CD4-positive, alpha-beta T cell (primary cell): ENCODE measurements around the gene UBA6. TPM values are rescaled to one million over a fixed set of nuclear protein-coding genes. Genes with fewer than 3 reads are reported as not detected.

Experiments used
- ATAC-seq: fragments of 200-7000 bp; cut with Tn5 transposase; one replicate; pipeline ENCODE4 v1.10.0; 2022; ENCODE audit warnings: mild to moderate bottlenecking; ENCODE audit not compliant: poor library complexity
- CTCF ChIA-PET: fragments of 350-600 bp; sonication (Branson Sonifier 250); formaldehyde crosslinking; loops from one replicate; lab custom pipeline; 2021; ENCODE audit warnings: antibody characterized with exemption, inconsistent platforms; lab: Charles Lee
- POLR2A ChIA-PET: fragments of 350-600 bp; sonication (Branson Sonifier 250); formaldehyde crosslinking; loops from one replicate; lab custom pipeline; 2021; ENCODE audit warnings: antibody characterized with exemption, inconsistent platforms; lab: Charles Lee
- DNase-seq, 14 experiments: peaks; one replicate each; pipeline ENCODE4 v3.0.0-alpha.2; 2013 to 2020; ENCODE audit warnings: mixed read lengths in 2 of 14
- H3K27ac ChIP-seq, 2 donors: one replicate each; pipeline versions ENCODE4 v1.5.1 to v1.7.0; 2013; ENCODE audit warnings: low read length in 2 of 2, low read depth in 1 of 2, mild to moderate bottlenecking in 1 of 2
- H3K27me3 ChIP-seq, 2 experiments: 1 replicate in 1 of 2; 2 replicates in 1 of 2; pipeline versions ENCODE4 v1.6.1 to v1.7.0; 2013; ENCODE audit warnings: low read length in 2 of 2, control low read depth in 1 of 2, mild to moderate bottlenecking in 1 of 2, moderate library complexity in 1 of 2; ENCODE audit not compliant: insufficient read depth in 2 of 2, control insufficient read depth in 1 of 2
- H3K36me3 ChIP-seq: one replicate; pipeline ENCODE4 v1.6.1; 2013; ENCODE audit warnings: low read length, control low read depth; ENCODE audit not compliant: insufficient read depth
- H3K4me1 ChIP-seq: one replicate; pipeline ENCODE4 v1.6.1; 2013; ENCODE audit warnings: low read length, control low read depth; ENCODE audit not compliant: insufficient read depth
- H3K4me3 ChIP-seq: one replicate; pipeline ENCODE4 v1.5.1; 2013; ENCODE audit warnings: mild to moderate bottlenecking, low read length, moderate library complexity
- H3K9me3 ChIP-seq, 2 experiments: 1 replicate in 1 of 2; 2 replicates in 1 of 2; pipeline versions ENCODE4 v1.6.1 to v1.7.0; 2013; ENCODE audit warnings: low read length in 2 of 2, mild to moderate bottlenecking in 2 of 2, control low read depth in 1 of 2, moderate library complexity in 1 of 2; ENCODE audit not compliant: control insufficient read depth in 1 of 2, insufficient read depth in 1 of 2
- H3K27ac Mint-ChIP-seq: one replicate; pipeline ENCODE4 v1.8.0; 2020; ENCODE audit warnings: mixed read lengths
- H3K27me3 Mint-ChIP-seq: one replicate; pipeline ENCODE4 v1.8.0; 2021; ENCODE audit warnings: mixed read lengths
- H3K36me3 Mint-ChIP-seq: one replicate; pipeline ENCODE4 v1.8.0; 2021; ENCODE audit warnings: low read depth, mixed read lengths
- H3K4me1 Mint-ChIP-seq: one replicate; pipeline ENCODE4 v1.8.0; 2021; ENCODE audit warnings: low read depth, mixed read lengths
- H3K4me3 Mint-ChIP-seq: one replicate; pipeline ENCODE4 v1.8.0; 2020; ENCODE audit warnings: mild to moderate bottlenecking, mixed read lengths
- H3K9me3 Mint-ChIP-seq: one replicate; pipeline ENCODE4 v1.8.0; 2020; ENCODE audit warnings: mixed read lengths
- intact Hi-C, 2 experiments: fragments of 100-400 bp; cut with DNase I in 1 of 2; cut with micrococcal nuclease in 1 of 2; formaldehyde crosslinking; loops; one replicate each; pipeline versions ENCODE4 v1.15.1 to v1.9.0; 2023 to 2025; cut with DNase I, micrococcal nuclease
- total RNA-seq, 174 experiments: library from RNA in 2 of 174; stranded (reverse) in 2 of 174; gene quantifications; one replicate each; pipeline ENCODE4 v1.2.3 and lab custom pipeline; 2021 to 2026
- TF ChIP-seq, protein P1 (sequence below): fragments of 200-600 bp; IDR thresholded peaks from one replicate; pipeline ENCODE4 v1.8.0; 2022; ENCODE audit warnings: antibody characterized with exemption, mild to moderate bottlenecking

UBA6 gene
- total RNA-seq, 2 experiments from 2014 or later, result 33.4 to 45.5 TPM

DNA sequence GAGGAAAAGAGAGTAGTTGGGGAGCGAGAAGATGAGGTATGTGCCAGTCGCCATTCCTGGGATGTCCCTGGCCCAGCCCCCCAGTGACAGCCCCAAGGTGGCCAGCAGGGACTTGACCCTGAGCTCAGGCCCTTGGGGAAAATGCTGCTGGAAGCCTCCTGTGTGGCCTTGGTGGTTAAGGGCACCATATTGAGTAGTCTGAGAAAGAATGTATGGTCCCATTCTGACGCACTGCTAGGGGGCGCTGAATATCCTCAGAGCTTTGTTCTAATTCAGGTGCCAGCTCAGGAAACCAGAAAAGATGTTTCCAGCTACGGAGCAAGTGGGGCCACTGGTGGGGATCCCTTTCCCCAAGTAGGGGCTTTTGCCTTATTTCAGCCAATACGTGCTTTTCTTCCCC, 14.0 kb upstream of the UBA6 start:
- CTCF ChIA-PET, result no interaction called here

DNA sequence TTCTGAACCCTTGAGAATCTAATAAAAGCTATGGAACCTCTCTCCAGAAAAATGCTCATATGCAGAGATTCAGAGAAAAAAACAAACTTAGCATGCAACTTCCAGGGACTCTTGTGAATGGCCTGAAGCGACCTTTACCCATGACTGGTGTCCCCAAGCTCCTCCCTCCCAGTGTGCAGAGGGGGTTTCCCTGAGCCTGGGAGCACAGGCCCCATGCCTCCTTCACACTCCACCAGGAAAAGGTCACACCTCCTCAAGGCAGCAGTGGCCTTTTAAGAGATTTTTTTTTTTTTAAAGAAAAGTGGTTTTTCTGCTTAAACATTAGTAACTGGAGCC, 13.3 kb upstream of the UBA6 start:
- Histone ChIP-seq H3K36me3 (peaks cover 19% of the 10 kb centered on the region), H3K4me1 (peaks cover 2% of the 10 kb centered on the region), H3K4me3 (no peak overlapping the region), H3K9me3 (peaks cover 0 to 6% of the 10 kb centered on the region in 2 experiments), H3K27ac (no peak overlapping the region), H3K27me3 (no peaks in the 10 kb centered on the region)
- POLR2A ChIA-PET, result no interaction called here
- Mint-ChIP-seq H3K4me1 (peaks cover 10% of the 10 kb centered on the region), H3K27me3 (no peaks in the 10 kb centered on the region), H3K27ac (no peak overlapping the region), H3K36me3 (peaks cover 56% of the 10 kb centered on the region), H3K9me3 (no peaks in the 10 kb centered on the region), H3K4me3 (no peak overlapping the region)
- intact Hi-C loops, result no loop called here
- ATAC-seq (no peak), DNase-seq (no peak)
- CTCF ChIA-PET, result no interaction called here
- TF ChIP-seq, protein P1, sequence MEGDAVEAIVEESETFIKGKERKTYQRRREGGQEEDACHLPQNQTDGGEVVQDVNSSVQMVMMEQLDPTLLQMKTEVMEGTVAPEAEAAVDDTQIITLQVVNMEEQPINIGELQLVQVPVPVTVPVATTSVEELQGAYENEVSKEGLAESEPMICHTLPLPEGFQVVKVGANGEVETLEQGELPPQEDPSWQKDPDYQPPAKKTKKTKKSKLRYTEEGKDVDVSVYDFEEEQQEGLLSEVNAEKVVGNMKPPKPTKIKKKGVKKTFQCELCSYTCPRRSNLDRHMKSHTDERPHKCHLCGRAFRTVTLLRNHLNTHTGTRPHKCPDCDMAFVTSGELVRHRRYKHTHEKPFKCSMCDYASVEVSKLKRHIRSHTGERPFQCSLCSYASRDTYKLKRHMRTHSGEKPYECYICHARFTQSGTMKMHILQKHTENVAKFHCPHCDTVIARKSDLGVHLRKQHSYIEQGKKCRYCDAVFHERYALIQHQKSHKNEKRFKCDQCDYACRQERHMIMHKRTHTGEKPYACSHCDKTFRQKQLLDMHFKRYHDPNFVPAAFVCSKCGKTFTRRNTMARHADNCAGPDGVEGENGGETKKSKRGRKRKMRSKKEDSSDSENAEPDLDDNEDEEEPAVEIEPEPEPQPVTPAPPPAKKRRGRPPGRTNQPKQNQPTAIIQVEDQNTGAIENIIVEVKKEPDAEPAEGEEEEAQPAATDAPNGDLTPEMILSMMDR, result no peak

More for the DNA sequence above, 14.0 kb upstream of the UBA6 start:
- Mint-ChIP-seq H3K27me3 (no peaks in the 10 kb centered on the region), H3K9me3 (no peaks in the 10 kb centered on the region), H3K4me1 (peaks cover 10% of the 10 kb centered on the region), H3K36me3 (peaks cover 50% of the 10 kb centered on the region), H3K4me3 (no peak overlapping the region), H3K27ac (no peak overlapping the region)
- no peaks in the 10 kb centered on the region for H3K27me3 ChIP-seq
- H3K27ac ChIP-seq, result no peak overlapping the region
- peaks cover 2% of the 10 kb centered on the region for H3K4me1 ChIP-seq
- POLR2A ChIA-PET, result no interaction called here
- TF ChIP-seq, protein P1, result no peak
- intact Hi-C loops, result no loop called here
- DNase-seq (no peak), ATAC-seq (no peak)
- peaks cover 0 to 6% of the 10 kb centered on the region in 2 experiments for H3K9me3 ChIP-seq
- no peak overlapping the region for H3K4me3 ChIP-seq
- peaks cover 19% of the 10 kb centered on the region for H3K36me3 ChIP-seq

DNA sequence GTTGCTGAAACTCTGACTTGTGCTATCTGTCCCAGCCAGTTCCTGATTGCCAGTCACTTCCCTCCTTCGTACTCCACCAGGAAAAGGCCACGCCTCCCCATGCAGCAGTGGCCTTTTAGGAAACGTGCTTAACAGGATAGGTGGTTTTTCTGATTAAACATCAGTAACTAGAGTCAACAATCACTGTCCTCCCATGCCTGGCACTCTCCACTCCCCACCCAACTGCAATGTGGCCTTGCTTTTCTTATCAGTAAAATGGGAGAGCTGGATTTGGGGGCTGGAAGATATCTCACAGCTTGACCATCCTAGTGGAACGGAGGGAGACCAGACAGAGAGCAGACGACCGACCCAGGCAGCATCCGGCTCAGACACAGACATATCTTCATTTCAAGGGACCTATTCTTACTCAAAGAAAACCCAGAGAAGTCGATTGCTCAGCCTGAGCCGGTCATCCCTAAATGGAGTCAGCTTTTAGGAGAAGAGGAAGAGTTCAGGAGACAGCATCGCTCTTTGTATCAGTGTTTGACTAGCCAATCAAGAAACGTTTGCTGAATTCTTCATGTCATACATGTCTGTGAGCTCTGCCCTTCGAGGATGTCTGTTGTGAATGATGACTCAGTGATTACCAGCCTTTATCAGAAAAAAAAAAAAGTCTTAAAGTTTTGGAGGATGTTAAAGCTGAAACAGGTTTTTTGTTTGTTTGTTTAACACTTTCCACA, 12.7 kb upstream of the UBA6 start:
- TF ChIP-seq, protein P1, result no peak
- H3K36me3 Mint-ChIP-seq, result peaks cover 52% of the 10 kb centered on the region
- CTCF ChIA-PET, result no interaction called here
- intact Hi-C loops, result no loop called here
- ATAC-seq (no peak), DNase-seq (no peak)
- H3K27me3 Mint-ChIP-seq, result no peaks in the 10 kb centered on the region
- H3K4me3 Mint-ChIP-seq, result no peak overlapping the region
- peaks cover 19% of the 10 kb centered on the region for H3K36me3 ChIP-seq
- H3K4me1 ChIP-seq, result peaks cover 2% of the 10 kb centered on the region
- POLR2A ChIA-PET, result no interaction called here
- no peak overlapping the region for H3K27ac Mint-ChIP-seq
- no peak overlapping the region for H3K27ac ChIP-seq
- peaks cover 0 to 6% of the 10 kb centered on the region in 2 experiments for H3K9me3 ChIP-seq
- no peak overlapping the region for H3K4me3 ChIP-seq
- H3K27me3 ChIP-seq, result no peaks in the 10 kb centered on the region
- H3K9me3 Mint-ChIP-seq, result no peaks in the 10 kb centered on the region
- peaks cover 13% of the 10 kb centered on the region for H3K4me1 Mint-ChIP-seq
